GM11168 (cell line): Measurements from ENCODE around the gene AKT1S1.

Source experiments
- in situ Hi-C: fragments of 300-500 bp; cut with MboI; formaldehyde crosslinking; loops from one replicate; pipeline ENCODE4 v1.12.0; 2022; ENCODE audit warnings: low sequenced_read_pairs; ENCODE audit not compliant: unreplicated experiment

The AKT1S1 gene

DNA sequence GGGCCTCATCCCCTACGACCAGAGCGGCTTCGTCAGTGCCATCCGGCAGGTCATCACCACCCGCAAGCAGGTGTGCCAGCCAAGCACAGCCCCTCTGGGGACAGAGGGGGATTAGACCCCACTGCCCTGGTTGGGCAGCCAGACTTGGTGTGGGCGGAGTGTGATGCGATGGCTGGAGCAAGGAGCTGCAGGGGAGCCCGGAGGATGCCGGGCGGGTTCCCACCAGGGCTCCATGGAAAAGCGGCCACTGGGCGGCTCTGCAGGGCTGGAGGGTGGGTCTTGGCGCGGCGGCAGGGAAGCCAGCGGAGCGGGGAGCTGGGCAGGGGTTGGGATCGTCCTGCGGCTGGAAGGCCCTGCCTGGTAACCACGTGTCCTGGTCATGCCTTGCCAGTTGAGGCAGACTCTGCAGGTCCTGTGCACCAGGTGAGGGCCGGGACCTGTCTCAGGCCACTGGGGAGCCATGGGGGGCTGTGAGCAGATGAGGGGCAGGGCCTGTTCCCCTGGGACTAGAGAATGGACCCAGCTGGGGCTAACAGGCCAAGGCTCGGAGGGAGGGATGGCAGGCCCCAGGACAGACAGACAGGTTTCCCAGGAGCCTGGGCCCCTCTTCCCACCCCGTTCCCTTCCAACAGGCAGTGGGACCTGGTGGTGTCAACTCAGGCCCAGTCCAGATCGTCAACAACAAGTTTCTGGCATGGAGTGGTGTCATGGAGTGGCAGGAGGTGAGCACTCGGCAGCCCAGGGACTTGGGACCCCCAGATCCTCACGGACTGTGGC, 19.9 kb downstream of the AKT1S1 start:
- in situ Hi-C loops, result no loop called here

DNA sequence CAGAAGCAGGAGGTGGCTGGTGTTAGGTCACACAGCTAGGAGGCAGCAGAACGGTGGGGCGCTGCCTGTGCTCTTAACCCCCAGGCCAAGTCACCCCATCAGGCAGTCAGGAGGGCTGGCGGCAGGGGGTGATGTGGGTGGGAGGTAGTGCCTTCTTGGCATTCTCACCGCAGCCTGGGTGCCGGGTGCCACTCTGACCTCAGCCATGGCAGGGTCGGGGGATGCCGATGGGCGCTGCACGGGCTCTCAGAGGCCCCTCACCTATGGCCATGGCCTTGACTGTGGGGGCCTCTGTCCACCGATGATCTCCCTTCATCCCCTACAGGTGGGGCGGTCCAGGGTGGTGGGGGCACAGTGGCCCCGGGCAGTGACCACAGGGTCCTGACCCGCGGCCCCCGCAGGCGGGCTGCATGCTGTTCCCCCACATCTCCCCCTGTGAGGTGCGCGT, 20.6 kb downstream of the AKT1S1 start:
- in situ Hi-C loops, result no loop called here

DNA sequence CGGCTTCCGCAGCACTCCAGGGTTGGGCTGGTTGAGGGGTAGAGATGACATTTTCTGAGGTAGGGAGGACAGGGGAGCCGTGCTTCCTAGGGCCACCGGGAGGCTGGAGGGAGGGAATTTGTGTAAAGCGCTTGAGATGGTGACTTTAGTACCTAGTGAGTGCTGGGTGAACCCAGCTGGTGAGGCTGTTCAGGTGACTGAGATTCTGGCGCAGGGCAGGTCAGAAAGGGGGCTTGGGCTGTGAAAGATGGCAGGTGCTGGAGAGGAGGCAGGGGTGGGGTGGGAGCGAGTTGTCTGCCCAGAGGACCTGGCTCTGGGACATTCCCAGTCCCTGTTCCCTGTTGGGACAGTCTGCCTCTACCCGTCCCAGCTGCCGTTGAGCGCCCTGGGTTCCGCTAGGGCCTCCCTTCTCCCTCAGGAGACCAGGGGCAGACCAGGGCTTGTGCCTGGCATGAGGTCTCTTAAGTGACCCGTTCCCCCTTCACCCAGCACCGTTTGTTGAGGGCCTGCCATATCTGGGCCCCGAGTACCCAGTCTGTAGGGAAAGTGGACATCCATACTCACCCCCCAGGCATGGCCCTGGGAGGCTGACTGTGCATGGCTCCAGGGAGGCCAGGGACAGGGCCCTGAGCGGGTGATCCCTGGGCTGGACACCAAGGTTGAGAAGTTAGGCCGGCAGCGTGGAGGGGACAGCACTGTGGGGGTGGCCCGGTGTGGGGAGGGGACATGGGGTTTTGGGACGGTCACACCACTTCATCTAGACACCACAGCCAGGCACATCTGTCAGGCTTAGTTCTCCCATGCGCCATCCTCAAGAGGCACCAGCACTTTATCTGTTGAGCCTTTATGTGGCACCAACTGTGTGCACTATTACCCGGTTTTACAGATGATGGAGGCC, 21.2 kb downstream of the AKT1S1 start:
- in situ Hi-C loops, result no loop called here

DNA sequence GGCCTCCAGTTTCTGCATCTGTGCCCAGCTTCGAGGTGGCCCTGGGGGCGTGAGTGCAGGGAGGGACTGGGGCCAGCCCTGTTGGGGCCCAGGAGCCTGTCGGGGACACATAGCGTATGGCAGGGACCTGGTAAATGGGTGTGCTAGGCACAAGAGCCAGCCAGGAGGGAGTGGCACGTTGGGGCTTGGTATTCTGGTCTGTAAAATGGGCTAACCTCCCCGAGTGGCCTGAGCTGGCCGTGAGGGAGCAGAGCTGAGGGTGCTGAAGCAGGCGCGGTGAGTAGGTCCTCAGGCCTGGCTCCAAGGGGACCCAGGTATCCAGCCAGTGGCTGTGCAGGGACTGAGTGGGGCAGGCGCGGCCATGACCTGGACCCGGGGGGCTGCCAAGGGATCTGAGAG, 21.9 kb downstream of the AKT1S1 start:
- in situ Hi-C loops, result no loop called here

DNA sequence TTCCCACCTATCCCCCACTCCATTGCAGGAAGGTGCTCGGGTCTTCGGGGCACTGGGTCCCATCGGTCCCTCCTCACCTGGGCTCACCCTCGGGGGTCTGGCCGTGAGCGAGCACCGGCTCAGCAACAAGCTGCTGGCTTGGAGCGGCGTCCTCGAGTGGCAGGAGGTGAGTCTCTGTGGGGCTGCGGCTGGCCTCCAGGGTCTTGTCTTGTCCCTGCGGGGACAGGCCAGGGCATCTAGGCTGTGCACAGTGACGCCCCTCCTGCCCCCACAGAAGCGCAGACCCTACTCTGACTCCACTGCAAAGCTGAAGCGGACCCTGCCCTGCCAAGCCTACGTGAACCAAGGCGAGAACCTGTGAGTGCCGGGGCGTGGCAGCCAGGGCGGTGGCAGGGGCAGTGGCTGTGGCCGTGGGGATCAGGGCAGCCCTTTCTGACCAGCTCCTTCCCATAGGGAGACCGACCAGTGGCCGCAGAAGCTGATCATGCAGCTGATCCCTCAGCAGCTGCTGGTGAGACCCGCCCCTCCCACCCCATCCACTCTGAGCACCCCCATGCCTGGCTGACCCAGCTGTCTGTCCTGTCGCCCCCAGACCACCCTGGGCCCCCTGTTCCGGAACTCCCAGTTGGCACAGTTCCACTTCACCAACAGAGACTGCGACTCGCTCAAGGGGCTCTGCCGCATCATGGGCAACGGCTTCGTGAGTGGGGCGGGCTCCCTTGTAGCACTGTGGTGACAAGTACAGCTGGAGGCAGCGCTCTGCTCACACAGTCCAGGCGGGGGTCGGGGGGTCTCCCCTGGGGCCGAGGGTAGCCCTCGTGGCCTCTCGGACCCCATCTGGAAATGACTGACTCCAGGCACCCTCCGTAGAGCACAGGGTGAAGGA, 22.5 kb downstream of the AKT1S1 start:
- in situ Hi-C loops, result no loop called here

DNA sequence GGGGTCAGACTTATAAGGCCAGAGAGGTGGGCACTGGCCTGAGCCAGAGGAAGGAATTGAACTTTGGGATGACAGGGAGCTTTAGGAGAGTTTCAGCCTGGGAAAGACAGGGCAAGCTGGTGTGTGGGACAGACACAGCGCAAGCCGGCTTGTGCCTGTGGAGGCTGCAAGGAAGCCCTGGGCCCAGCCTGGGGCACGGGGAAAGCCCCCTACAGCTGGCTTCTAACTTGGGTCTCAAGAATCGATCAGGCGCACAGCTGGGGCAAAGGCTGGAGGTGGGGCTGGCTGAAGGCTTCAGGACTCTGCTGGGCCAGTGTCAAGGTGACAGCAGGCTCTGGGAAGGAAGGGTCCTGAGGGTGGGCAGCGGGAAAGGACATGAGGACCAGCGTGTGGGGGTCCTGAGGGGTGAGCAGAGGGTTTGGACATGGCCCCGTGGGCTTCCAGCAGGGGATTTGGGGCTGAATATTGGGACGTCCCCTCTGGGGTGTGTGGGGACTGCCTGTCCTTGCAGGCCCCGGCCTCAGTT, 23.2 kb downstream of the AKT1S1 start:
- in situ Hi-C loops, result no loop called here

DNA sequence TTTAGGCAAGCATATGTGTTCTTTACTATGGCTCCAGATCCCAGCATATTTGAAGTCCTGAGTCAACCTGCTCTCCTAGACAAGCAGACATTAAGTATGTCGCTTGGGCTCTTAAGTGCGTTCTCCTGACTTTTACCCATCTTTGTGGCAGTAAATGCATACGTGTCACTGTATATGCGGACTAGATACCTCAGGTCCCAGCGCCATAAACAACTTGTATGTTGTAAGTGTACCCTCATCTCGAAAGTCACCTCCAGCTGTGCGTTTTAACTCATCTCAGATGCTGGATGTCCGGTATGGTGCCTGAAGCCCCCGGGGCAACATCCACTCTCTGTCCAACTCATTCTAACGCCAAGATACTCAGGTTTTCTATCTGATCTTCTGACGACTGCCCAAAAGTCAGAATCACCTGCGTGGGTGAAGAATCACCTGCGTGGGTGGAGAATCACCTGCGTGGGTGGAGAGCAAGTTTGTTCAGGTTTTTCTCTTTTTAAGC, 24.5 kb downstream of the AKT1S1 start:
- in situ Hi-C loops, result no loop called here

DNA sequence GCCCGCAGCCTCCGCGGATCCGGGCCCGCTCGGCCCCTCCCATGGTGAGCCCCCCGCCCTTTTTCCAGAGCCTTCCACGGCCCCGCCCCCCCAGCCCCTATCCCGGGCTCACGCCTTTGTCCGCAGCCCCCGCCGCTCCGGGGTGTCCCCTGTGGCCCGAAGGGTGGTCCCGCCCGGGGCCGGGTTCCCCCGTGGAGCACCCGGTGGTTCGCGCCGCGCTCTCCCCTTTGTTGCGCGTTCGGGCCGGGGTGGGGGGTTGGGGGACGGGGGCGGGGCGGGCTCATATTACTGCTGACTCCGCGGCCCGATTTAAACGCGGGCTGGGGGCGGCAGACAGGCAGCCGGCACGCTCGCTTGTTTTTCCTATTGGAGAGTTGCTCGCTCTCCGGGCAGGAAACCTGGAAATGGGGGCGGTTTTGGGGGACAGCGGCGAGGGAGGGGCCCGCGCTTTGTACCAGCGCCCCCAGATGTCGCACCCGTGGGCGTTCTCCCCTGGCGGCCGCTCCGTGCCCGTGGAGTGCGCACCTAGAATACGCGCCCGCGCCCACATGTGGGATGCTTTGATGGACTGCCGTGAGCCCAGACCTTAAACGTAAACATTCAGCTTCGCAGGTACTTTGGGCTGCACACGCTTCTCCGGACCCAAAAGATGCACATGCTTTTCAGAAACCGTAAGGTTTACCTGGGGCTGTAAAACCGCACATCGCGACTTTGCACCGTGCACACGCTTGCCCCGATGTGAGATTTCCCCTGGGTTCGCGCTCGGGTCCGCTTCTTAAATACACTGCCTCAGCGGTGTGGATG, 25.5 kb downstream of the AKT1S1 start:
- in situ Hi-C loops, result no loop called here

DNA sequence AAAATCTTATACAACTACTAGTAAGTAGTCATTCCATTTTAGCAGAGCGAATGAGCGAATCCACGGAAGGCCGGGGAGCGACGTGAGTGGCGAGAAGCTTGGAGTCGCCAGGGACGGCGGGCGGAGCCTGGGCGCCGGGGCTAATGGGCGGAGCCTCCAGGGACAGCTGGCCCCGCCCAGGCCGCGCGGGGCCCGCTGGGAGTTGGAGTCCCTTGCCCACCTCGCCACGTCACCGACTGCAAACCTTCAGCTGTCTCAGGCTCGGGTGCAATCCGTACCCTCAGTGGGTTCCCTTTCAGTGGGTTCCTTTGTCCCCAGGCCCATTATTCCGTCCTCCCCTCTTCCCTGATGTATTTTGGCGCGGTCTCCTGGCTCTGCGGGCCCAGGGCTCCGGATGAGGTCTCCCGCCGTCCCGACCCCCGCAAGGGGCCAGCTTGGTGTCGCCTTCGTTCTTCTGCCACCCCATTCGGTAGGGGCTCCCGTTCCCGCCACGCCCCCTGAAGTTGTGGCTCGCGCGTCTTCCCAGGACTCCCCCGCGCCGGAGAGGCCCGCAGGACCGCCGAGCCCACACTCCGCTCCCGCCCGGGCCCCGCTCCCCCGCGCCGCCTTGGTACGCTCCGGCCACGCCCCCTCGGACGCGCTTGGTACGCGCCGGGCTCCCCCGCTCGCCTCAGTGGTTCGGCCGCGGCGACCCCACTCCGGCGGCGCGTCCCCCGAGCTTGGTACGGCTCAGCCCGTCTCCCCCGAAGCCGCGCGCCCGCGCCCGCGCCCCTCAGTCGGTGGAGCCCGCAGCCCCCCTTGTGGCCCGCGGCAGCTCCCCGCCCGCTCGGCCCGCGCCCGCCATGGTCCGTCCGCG, 26.4 kb downstream of the AKT1S1 start, which contains the start of gene PTOV1:
Gene PTOV1, plus strand, starts transcription at position 673 of the 856 bp plus-strand sequence.
- in situ Hi-C loops, result no loop called here

DNA sequence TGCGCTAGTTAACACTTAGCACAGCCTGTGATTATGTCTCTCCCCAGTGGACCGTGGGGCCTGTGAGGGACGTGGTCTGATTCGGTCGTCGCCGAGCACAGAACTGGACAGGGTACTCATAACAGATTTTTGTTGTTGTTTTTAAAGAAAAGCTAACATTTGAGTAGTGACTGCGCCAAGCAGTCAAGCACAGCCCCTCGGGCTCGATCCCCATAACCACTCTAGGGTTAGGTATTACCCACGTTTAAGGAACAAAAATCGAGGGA, 27.0 kb downstream of the AKT1S1 start:
- in situ Hi-C loops, result no loop called here

DNA sequence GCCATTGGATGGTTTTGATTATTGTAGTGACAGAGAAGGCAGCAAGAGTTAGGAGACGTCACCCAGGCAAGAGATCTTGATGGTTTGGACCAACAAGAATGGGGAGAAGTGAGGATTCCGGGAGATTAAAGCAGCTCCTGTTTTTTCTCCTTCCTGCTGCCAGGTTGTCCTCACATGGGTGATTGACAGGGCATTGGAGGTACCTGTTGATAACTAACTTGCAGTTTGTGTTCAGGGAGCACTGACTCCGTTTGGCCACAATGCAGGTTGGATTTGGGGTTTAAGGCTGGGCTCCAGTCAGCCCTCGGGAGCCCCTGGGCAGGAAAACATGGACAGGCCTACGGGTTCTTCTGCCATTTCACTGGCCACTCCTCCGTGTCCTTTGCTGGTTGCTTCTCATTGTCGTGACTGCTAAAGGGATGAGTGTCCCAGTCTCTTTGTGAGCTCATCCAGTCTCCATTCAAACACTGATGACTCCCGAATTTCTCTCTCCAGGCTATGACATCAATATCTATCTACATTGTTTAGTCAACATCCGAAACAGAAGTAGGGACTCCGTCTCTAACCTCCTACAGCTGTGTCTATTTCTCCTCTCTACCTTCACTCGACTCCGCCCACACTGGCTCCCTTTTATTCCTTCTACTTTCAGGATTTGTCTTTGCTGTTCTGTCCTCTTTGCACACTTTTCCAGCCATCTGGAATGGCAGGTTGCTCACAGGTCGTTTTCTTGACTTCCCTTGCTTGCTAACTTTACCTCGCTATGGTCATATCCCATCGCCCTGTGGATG, 27.5 kb downstream of the AKT1S1 start:
- in situ Hi-C loops, result no loop called here

DNA sequence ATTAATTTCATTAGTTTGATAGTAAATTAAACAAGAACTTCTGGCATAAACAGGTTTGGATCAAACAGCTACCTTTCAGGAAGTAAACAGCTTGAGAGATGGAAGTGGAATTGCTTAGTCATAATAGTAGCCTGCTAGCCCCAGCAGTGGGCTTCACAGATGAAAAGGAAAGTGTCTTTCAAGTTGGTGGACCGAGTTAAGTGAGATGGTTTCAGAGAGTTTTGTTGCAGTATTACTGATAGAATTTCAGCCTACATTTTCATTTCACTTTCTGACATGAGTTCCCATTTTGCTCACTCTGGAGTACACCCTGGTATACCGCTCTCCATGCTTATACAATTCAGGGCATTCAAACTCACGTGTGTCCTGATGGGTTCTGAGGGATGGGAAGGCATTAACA, 28.2 kb downstream of the AKT1S1 start:
- in situ Hi-C loops, result no loop called here

DNA sequence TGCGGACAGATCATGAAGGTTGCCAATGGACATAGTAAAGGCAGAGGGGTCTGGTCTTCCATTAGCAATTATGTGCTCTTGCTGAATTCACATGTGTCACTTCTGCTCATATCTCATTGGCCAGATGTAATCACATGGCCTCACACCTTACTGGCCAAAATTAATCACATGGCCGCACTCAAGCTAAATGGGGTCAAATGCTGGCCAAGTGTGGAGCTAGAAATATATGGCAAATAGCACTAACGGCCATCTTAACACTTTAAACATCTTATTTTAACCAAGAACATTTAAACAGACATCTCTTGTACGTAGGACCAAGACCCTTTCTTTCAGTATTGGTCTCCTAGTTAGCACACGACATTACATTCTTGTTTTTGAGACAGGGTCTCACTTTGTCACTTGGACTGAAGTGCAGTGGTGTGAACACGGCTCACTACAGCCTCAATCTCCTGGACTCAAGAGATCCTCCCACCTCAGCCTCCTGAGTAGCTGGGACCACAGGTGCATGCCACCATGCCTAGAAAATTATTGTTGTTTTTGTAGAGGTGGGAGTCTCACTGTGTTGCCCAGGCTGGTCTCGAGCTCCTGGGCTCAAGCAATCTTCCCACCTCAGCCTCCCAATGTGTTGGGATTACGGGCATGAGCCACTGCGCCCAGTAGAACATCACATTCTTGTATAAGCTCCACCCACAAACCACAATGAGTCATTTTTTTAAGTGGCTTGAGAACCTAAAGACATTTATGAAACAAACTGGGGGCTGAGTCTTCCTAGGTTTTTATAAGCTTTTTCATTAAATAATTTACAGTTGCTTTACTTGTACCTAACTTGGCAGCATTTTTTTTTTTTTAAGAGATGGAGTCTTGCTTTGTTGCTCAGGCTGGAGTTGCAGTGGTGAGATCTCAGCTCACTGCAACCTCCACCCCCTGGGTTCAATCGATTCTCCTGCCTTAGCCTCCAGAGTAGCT, 29.1 kb downstream of the AKT1S1 start:
- in situ Hi-C loops, result no loop called here

DNA sequence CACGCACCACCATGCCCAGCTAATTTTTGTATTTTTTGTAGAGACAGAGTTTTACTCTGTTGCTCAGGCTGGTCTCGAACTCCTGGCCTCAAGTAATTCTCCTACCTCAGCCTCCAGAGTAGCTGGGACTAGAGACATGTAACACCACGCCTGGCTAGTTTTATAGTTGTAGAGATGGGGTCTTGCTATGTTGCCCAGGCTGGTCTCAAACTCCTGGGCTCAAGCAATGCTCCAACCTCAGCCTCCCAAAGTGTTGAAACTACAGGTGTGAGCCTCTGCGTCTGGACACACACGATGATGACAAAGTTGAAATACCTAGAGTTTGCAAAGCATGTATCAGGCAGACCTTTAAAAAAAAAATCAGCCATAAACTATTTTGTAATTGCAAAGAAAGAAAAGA, 30.7 kb downstream of the AKT1S1 start:
- in situ Hi-C loops, result no loop called here

DNA sequence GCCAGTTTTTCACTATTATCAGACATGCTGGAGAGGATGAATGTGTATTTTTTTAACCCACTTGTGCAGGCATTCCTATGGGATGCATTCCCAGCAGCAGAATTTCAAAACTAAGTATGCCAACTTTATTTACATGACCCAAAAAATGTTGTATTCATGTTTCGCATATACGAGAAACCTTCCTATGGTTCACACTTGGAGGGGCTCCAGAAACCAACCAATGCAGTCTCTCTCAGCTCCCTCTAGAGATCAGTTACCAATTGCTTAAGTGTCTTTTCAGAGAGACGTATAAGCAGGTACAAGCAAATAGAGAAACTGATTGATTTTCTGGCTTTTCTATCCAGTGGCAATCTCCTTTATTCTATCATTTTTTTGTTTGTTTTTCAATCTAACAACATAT, 31.7 kb downstream of the AKT1S1 start:
- in situ Hi-C loops, result no loop called here
